ENCODE measurements around the gene CLSTN2. TPM values are rescaled to one million over a fixed set of nuclear protein-coding genes. Genes with fewer than 3 reads are reported as not detected.

Gene CLSTN2
- total RNA-seq, 1 experiment from 2014 or later: 0.07 TPM

DNA sequence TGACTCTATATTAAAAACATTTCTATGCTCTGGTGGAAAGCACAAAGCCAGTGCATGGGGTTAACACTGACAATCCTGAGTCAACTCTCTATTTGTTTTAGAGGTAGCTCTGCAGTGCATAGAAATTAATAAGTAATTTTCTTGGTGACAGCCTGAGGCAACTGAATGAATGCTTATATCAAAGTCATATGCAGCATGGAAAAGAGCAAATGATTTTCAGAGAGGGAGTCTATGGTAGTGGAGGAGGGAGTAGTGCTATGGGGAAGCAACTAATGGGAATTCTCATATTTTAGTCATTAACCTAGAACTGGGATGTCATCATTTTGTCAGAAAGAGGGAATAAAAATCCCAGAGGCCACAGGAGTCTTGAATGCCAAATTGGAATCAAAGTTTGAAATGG is 99.1 kb downstream of the CLSTN2 start:
- peaks cover 55% of the 10 kb centered on the region for H3K27me3 Mint-ChIP-seq (ENCODE audit: unreplicated experiment)
- no TSS peak for BruUV-seq (replicated peaks)
- H3K27ac Mint-ChIP-seq (ENCODE audit: unreplicated experiment): no peak overlapping the region
- TF ChIP-seq CTCF (IDR thresholded peaks at IDR 0.05; ENCODE audit: unreplicated experiment): no peak
- H3K4me3 Mint-ChIP-seq (ENCODE audit: low read depth, unreplicated experiment): no peak overlapping the region
- no peaks in the 10 kb centered on the region for H3K36me3 Mint-ChIP-seq (ENCODE audit: insufficient read depth, unreplicated experiment)
- no peaks in the 10 kb centered on the region for H3K4me1 Mint-ChIP-seq (ENCODE audit: low read depth, unreplicated experiment)
- H3K9me3 Mint-ChIP-seq (ENCODE audit: low read depth, unreplicated experiment): no peaks in the 10 kb centered on the region
- DNase-seq: no peak
- intact Hi-C loops (cut with micrococcal nuclease; ENCODE audit: unreplicated experiment): no loop called here
- CTCF ChIA-PET: no interaction called here

DNA sequence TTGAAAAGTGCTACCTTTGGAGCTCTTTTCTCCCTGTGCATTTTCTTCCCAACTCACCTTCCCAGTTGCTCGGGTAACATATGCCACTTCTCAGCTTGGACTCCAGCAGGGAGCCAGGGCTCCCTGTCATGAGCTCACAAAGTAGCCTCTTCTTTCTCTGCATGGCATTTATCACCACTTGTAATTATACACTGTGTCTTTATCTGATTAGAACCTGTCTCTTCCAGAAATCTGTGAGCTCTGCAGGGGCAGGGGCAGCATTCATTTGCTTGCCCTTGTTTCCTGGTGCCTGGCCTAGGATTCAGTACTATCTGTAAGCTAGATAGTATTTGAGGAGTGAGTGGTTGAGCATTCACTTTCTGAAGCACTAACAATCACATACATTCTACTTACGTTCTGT is 100.9 kb downstream of the CLSTN2 start:
- Mint-ChIP-seq H3K27ac (ENCODE audit: unreplicated experiment) (no peak overlapping the region), H3K27me3 (ENCODE audit: unreplicated experiment) (peaks cover 46% of the 10 kb centered on the region), H3K4me1 (ENCODE audit: low read depth, unreplicated experiment) (no peaks in the 10 kb centered on the region), H3K36me3 (ENCODE audit: insufficient read depth, unreplicated experiment) (no peaks in the 10 kb centered on the region), H3K4me3 (ENCODE audit: low read depth, unreplicated experiment) (no peak overlapping the region), H3K9me3 (ENCODE audit: low read depth, unreplicated experiment) (no peaks in the 10 kb centered on the region)
- intact Hi-C loops (cut with micrococcal nuclease; ENCODE audit: unreplicated experiment): no loop called here
- CTCF ChIA-PET: interaction anchor here (1.0 kb wide), 1 partner anchor 98 kb away, joined by 4 read pairs; no protein-coding TSS in a partner anchor
- DNase-seq: no peak
- TF ChIP-seq CTCF (IDR thresholded peaks at IDR 0.05; ENCODE audit: unreplicated experiment): no peak
- no TSS peak for BruUV-seq (replicated peaks)

DNA sequence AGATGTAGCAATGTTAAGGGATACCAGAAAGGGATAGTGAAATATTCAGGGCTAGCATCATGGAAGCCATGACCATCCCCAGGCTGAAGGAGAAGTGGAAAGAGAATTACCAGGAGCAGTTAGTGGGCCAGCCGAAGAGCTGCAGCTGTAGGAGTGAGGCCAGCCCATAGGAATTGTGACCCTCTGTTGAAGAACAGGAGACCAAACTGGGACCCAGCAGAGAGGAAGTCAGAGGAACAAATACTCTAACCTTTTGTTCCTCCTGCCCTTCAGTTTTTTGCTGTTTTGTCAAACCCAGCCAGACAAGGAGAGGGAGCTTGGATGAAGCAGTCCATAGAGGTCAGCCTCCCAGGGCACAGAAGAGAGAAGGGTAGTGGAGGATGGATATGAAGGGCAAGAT is 115.4 kb downstream of the CLSTN2 start:
- Mint-ChIP-seq H3K27me3 (ENCODE audit: unreplicated experiment) (peaks cover 54% of the 10 kb centered on the region), H3K27ac (ENCODE audit: unreplicated experiment) (no peak overlapping the region), H3K9me3 (ENCODE audit: low read depth, unreplicated experiment) (peaks cover under 1% of the 10 kb centered on the region), H3K4me3 (ENCODE audit: low read depth, unreplicated experiment) (no peak overlapping the region), H3K4me1 (ENCODE audit: low read depth, unreplicated experiment) (no peaks in the 10 kb centered on the region), H3K36me3 (ENCODE audit: insufficient read depth, unreplicated experiment) (no peaks in the 10 kb centered on the region)
- intact Hi-C loops (cut with micrococcal nuclease; ENCODE audit: unreplicated experiment): no loop called here
- CTCF ChIA-PET: no interaction called here
- BruUV-seq (replicated peaks): no TSS peak
- DNase-seq: no peak
- no peak for TF ChIP-seq CTCF (IDR thresholded peaks at IDR 0.05; ENCODE audit: unreplicated experiment)

GRCh38 chr3:140051019-140051957 is 116.3 kb downstream of the CLSTN2 start:
- no peaks in the 10 kb centered on the region for H3K9me3 Mint-ChIP-seq (ENCODE audit: low read depth, unreplicated experiment)
- no peaks in the 10 kb centered on the region for H3K4me1 Mint-ChIP-seq (ENCODE audit: low read depth, unreplicated experiment)
- no TSS peak for BruUV-seq (replicated peaks)
- CTCF ChIA-PET: no interaction called here
- no peak for DNase-seq
- no peaks in the 10 kb centered on the region for H3K36me3 Mint-ChIP-seq (ENCODE audit: insufficient read depth, unreplicated experiment)
- no peak for TF ChIP-seq CTCF (IDR thresholded peaks at IDR 0.05; ENCODE audit: unreplicated experiment)
- H3K4me3 Mint-ChIP-seq (ENCODE audit: low read depth, unreplicated experiment): no peak overlapping the region
- intact Hi-C loops (cut with micrococcal nuclease; ENCODE audit: unreplicated experiment): no loop called here
- no peak overlapping the region for H3K27ac Mint-ChIP-seq (ENCODE audit: unreplicated experiment)
- peaks cover 54% of the 10 kb centered on the region for H3K27me3 Mint-ChIP-seq (ENCODE audit: unreplicated experiment)
